ENCODE measurements around the gene IFT57. TPM values are rescaled to one million over a fixed set of nuclear protein-coding genes. Genes with fewer than 3 reads are reported as not detected.

The IFT57 gene
- total and polyA plus RNA-seq, 2 of the 8 experiments (the other 6 are each of a cell fraction or from before 2014, with no cell fraction given): 15.1 to 27.8 TPM

- H2BK12ac ChIP-seq (ENCODE audit: low read depth, low read length): no peak overlapping the region
- no peak overlapping the region for H3K9ac ChIP-seq (replicated peaks in 1 of 4; ENCODE audit: extremely low read depth in 1 of 4, low read depth in 3 of 4, low read length in 3 of 4)
- FAIRE-seq: no peak
- H4K20me1 ChIP-seq (replicated peaks in 1 of 2; ENCODE audit: control insufficient read depth in 1 of 2, insufficient read depth in 2 of 2, low read length in 2 of 2): no peaks in the 10 kb centered on the region
- H3K4ac ChIP-seq (replicated peaks; ENCODE audit: insufficient read length, low read depth, low read length): no peak overlapping the region
- H3K27me3 ChIP-seq (replicated peaks in 1 of 4; ENCODE audit: control insufficient read depth in 3 of 4, extremely low read depth in 1 of 4, insufficient read depth in 3 of 4, low read length in 3 of 4): no peaks in the 10 kb centered on the region
- no peak overlapping the region for H4K5ac ChIP-seq (ENCODE audit: insufficient read length, low read depth, low read length)
- H2BK20ac ChIP-seq (ENCODE audit: low read length): no peak overlapping the region
- H3K36me3 ChIP-seq (ENCODE audit: control insufficient read depth in 2 of 4, insufficient read depth in 4 of 4, low read length in 3 of 4): no peaks in the 10 kb centered on the region
- TF ChIP-seq SP2 (IDR thresholded peaks at IDR 0.05; ENCODE audit: low read length) (no peak), TEAD4 (IDR thresholded peaks at IDR 0.05; ENCODE audit: low read depth, low read length) (no peak)
- TF ChIP-seq, protein P1, sequence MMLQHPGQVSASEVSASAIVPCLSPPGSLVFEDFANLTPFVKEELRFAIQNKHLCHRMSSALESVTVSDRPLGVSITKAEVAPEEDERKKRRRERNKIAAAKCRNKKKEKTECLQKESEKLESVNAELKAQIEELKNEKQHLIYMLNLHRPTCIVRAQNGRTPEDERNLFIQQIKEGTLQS (IDR thresholded peaks at IDR 0.05; ENCODE audit: insufficient read depth, low read depth, low read length): no peak
- no peak overlapping the region for H3K27ac ChIP-seq (ENCODE audit: low read depth, low read length)
- H3K23me2 ChIP-seq (ENCODE audit: low read depth, low read length): no peaks in the 10 kb centered on the region
- no peak overlapping the region for H2AFZ ChIP-seq (ENCODE audit: low read length)
- no peak overlapping the region for H2BK120ac ChIP-seq (replicated peaks; ENCODE audit: low read depth, low read length)
- no peak overlapping the region for H2BK15ac ChIP-seq (ENCODE audit: low read length)
- H3K56ac ChIP-seq (replicated peaks; ENCODE audit: insufficient read length, low read depth, low read length): no peak overlapping the region
- DNase-seq (ENCODE audit: low read depth in 1 of 2, low spot score in 2 of 2): no peak
- WGBS, 2 experiments (ENCODE audit: extremely low coverage in 1 of 2, insufficient coverage in 1 of 2, insufficient read length in 1 of 2, insufficient replicate concordance in 2 of 2, low coverage in 1 of 2, low lambda C conversion rate in 2 of 2, missing lambda C conversion rate in 1 of 2): 41% methylated on average over 1 of the region's 1 CpG; no CpG with 5 or more reads in 1 of the 2 experiments
- no peak overlapping the region for H2AK5ac ChIP-seq (ENCODE audit: low read depth, low read length)
- no peaks in the 10 kb centered on the region for H3K4me1 ChIP-seq (replicated peaks in 1 of 4; ENCODE audit: control insufficient read depth in 3 of 4, insufficient read depth in 4 of 4, low read length in 3 of 4)
- CTCF ChIA-PET (ENCODE audit: partially characterized antibody): no interaction called here
- no peak overlapping the region for H3K18ac ChIP-seq (ENCODE audit: extremely low read depth, low read length)
- H2BK5ac ChIP-seq (ENCODE audit: low read depth, low read length): no peak overlapping the region
- no peak overlapping the region for H4K8ac ChIP-seq (ENCODE audit: extremely low read depth, insufficient read depth, low read length)
- H3K23ac ChIP-seq (ENCODE audit: insufficient read length): no peak overlapping the region
- POLR2A ChIA-PET (ENCODE audit: partially characterized antibody): no interaction called here
- no peak overlapping the region for H3K4me2 ChIP-seq (ENCODE audit: insufficient read depth in 1 of 2, low read depth in 2 of 2, low read length in 2 of 2)
- no peak overlapping the region for H3K4me3 ChIP-seq (ENCODE audit: extremely low read depth in 1 of 4, insufficient read depth in 2 of 4, low read depth in 3 of 4, low read length in 4 of 4)
- no peak overlapping the region for H3K14ac ChIP-seq (ENCODE audit: insufficient read length)
- no peaks in the 10 kb centered on the region for H3K79me1 ChIP-seq (ENCODE audit: low read depth, low read length)
- no peaks in the 10 kb centered on the region for H3K9me3 ChIP-seq (ENCODE audit: insufficient read depth in 2 of 2, low read depth in 1 of 2, low read length in 1 of 2)
- H3K79me2 ChIP-seq (ENCODE audit: control insufficient read depth in 1 of 2, insufficient read depth in 2 of 2, low read length in 2 of 2): no peaks in the 10 kb centered on the region
- H4K91ac ChIP-seq (replicated peaks; ENCODE audit: insufficient read length, low read length): no peak overlapping the region
These were observed 39.9 kb downstream of the IFT57 start for GRCh38 chr3:108182339-108182738.
